BLaER1 treated with 17β-estradiol and CSF1 and Interleukin-3, amounts not matched to agents 10 nM and 100 nM (cell line): ENCODE data around the gene DDX39B.

Experiments
- H3K27ac ChIP-seq, 11 experiments: shearing (Covaris generic); formaldehyde crosslinking; 2 replicates each; pipeline ENCODE4 v1.8.1; 2022
- H3K27me3 ChIP-seq, 11 experiments: shearing (Covaris generic); formaldehyde crosslinking; 2 replicates each; pipeline ENCODE4 v1.8.1; 2022
- H3K36me3 ChIP-seq, 11 experiments: shearing (Covaris generic); formaldehyde crosslinking; 2 replicates each; pipeline ENCODE4 v1.8.1; 2022
- H3K4me1 ChIP-seq, 10 experiments: shearing (Covaris generic); formaldehyde crosslinking; 2 replicates each; pipeline ENCODE4 v1.8.1; 2022
- H3K4me2 ChIP-seq, 11 experiments: shearing (Covaris generic); formaldehyde crosslinking; 2 replicates each; pipeline ENCODE4 v1.8.1; 2022
- H3K4me3 ChIP-seq, 10 experiments: shearing (Covaris generic); formaldehyde crosslinking; 2 replicates each; pipeline ENCODE4 v1.8.1; 2022
- H3K9ac ChIP-seq, 11 experiments: shearing (Covaris generic); formaldehyde crosslinking; 2 replicates each; pipeline ENCODE4 v1.8.1; 2022
- H3K9me3 ChIP-seq, 11 experiments: shearing (Covaris generic); formaldehyde crosslinking; replicated peaks in 1 of 11; 2 replicates each; pipeline ENCODE4 v1.8.1; 2022
- H4K20me1 ChIP-seq, 11 experiments: shearing (Covaris generic); formaldehyde crosslinking; 2 replicates each; pipeline ENCODE4 v1.8.1; 2022
- Cebpa-rat ChIP-seq, 11 experiments: shearing (Covaris generic); IDR thresholded peaks; 2 replicates each; pipeline ENCODE4 v1.8.1; 2022

The DDX39B gene

DNA sequence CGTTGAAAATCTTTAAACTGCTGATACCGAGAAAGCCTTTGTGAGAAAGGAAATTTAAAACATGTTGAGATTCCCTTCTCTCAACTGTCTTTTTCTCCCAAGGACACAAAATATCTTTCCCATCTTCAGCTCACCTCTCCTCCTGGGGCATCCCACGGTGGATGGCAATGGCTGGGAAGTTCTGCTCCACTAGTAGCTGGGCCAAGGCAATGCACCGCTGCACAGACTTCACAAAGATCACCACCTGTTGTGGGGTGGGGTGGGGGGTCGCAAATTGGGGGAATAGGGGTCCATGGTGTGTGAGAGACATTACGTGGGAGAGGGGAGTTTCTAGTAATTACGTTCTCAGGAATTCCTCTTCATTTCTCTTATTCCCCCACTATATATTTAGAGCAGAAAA, 10.6 kb downstream of the DDX39B start:
- no peak overlapping the region for H3K4me3 ChIP-seq
- H3K36me3 ChIP-seq: peaks cover 66 to 73% (median 69%) of the 10 kb centered on the region in 11 experiments
- H3K27me3 ChIP-seq: no peaks in the 10 kb centered on the region
- no peak for TF ChIP-seq Cebpa-rat (IDR thresholded peaks at IDR 0.05)
- no peak overlapping the region for H3K27ac ChIP-seq
- peaks cover 0 to 27% (median 8%) of the 10 kb centered on the region in 10 experiments; a peak in 12 of 20 replicates for H3K4me1 ChIP-seq
- H3K9ac ChIP-seq: no peak overlapping the region
- peaks cover 66 to 95% (median 78%) of the 10 kb centered on the region in 11 experiments for H4K20me1 ChIP-seq
- no peak overlapping the region for H3K4me2 ChIP-seq
- H3K9me3 ChIP-seq: no peaks in the 10 kb centered on the region

DNA sequence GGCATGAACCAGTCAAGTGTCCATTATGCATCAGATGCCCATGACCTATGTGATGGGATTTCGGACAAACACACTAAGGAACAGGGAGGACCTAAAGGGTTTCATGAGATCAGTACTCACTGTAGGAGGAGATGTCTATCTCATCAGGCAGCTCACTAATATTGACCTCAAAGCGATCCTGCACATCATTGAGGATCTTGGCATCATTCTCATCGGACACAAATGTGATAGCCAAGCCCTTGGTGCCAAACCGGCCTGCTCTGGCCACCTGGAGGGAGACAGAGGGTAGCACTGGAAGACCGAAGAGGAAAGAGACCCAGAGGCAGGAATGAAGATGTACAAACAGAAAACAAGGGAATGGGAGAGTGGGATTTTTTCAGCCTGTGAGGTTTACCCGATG, 11.1 kb downstream of the DDX39B start:
- no peak for TF ChIP-seq Cebpa-rat (IDR thresholded peaks at IDR 0.05)
- H3K4me3 ChIP-seq: no peak overlapping the region
- H3K4me2 ChIP-seq: no peak overlapping the region
- peaks cover 0 to 27% (median 7%) of the 10 kb centered on the region in 10 experiments; a peak in 9 of 20 replicates for H3K4me1 ChIP-seq
- no peak overlapping the region for H3K9ac ChIP-seq
- peaks cover 61 to 90% (median 72%) of the 10 kb centered on the region in 11 experiments for H4K20me1 ChIP-seq
- no peak overlapping the region for H3K27ac ChIP-seq
- no peaks in the 10 kb centered on the region for H3K9me3 ChIP-seq
- H3K27me3 ChIP-seq: no peaks in the 10 kb centered on the region
- peaks cover 61 to 68% (median 64%) of the 10 kb centered on the region in 11 experiments for H3K36me3 ChIP-seq

DNA sequence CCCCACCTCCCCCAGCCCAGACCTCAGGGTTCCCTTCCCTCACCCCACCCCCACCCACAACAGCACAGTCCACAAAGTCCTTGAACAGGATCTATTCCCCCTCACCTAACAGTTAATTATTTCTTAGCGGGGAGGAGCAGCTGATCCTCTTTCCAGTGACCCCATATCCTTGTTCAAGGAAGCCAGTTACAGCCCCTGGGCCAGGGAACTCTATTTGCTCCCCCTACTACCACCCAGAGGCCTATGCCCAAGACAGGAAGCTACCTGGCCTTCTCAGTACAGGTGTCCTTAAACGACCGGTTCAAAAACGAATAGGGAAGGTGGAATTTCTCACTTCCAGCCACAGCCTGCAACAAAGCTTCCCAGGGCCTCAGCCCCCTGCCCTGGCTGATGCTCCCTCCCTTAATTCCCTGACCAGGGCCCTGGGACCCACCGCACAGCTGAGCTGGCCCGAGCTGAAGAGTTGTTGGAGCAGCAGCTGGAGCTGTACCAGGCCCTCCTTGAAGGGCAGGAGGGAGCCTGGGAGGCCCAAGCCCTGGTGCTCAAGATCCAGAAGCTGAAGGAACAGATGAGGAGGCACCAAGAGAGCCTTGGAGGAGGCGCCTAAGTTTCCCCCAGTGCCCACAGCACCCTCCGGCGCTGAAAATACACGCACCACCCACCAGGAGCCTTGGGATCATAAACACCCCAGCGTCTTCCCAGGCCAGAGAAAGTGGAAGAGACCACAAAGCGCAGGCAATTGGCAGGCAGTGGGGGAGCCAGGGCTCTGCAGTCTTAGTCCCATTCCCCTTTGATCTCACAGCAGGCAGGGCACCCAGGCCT, 12.3 kb downstream of the DDX39B start:
- Histone ChIP-seq H4K20me1 (peaks cover 50 to 79% (median 61%) of the 10 kb centered on the region in 11 experiments), H3K4me3 (no peak overlapping the region), H3K4me2 (no peak overlapping the region), H3K4me1 (peaks cover 0 to 17% (median 3%) of the 10 kb centered on the region in 10 experiments; a peak in 9 of 20 replicates), H3K27me3 (no peaks in the 10 kb centered on the region), H3K36me3 (peaks cover 50 to 57% (median 52%) of the 10 kb centered on the region in 11 experiments), H3K9ac (no peak overlapping the region; a peak in 1 of 22 replicates), H3K27ac (no peak overlapping the region), H3K9me3 (no peaks in the 10 kb centered on the region)
- TF ChIP-seq Cebpa-rat (IDR thresholded peaks at IDR 0.05): no peak

- Histone ChIP-seq H3K4me2 (no peak within 1 kb of the TSS), H4K20me1 (peaks cover 43 to 72% (median 55%) of the 10 kb centered on the region in 11 experiments), H3K4me3 (no peak within 1 kb of the TSS), H3K9me3 (no peaks in the 10 kb centered on the region), H3K27me3 (no peaks in the 10 kb centered on the region), H3K27ac (no peak within 1 kb of the TSS), H3K4me1 (peaks cover 0 to 11% (median 0%) of the 10 kb centered on the region in 10 experiments; a peak in 6 of 20 replicates), H3K9ac (no peak within 1 kb of the TSS; a peak in 1 of 22 replicates), H3K36me3 (peaks cover 43 to 51% (median 46%) of the 10 kb centered on the region in 11 experiments)
- no peak for TF ChIP-seq Cebpa-rat (IDR thresholded peaks at IDR 0.05)
Measured at GRCh38 chr6:31528821-31529328, 12.9 kb downstream of the DDX39B start, which contains the start of gene MCCD1. Gene MCCD1 (plus strand): TSS chr6:31528962. CDS start chr6:31529015, 53 bp downstream.

DNA sequence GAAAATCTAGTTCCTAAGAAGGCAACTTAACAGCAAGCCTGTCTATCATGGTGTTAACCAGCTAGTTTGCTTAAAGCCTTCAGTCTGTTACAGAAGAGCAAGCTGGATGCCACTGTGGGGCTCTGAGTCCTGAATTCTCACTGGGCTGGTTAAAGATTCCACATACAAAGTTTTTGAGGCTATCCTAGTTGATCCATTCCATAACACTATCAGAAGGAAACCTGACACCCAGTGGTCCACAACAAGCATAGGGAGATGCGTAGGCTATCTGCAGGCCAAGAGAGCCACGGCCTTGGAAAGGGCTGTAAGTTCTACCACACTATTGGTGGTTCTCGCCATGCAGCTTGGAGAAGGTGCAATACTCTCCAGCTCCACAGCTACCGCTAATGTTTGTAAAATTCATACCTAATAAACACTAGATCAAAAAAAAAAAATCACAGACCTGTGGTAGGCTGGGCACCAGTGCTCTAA, 13.5 kb downstream of the DDX39B start:
- Histone ChIP-seq H3K27me3 (no peaks in the 10 kb centered on the region), H3K9me3 (no peaks in the 10 kb centered on the region), H3K36me3 (peaks cover 38 to 45% (median 40%) of the 10 kb centered on the region in 11 experiments), H3K4me2 (no peak overlapping the region), H4K20me1 (peaks cover 38 to 67% (median 49%) of the 10 kb centered on the region in 11 experiments), H3K4me3 (no peak overlapping the region), H3K4me1 (peaks cover 0 to 11% (median 0%) of the 10 kb centered on the region in 10 experiments; a peak in 5 of 20 replicates), H3K9ac (no peak overlapping the region), H3K27ac (no peak overlapping the region)
- TF ChIP-seq Cebpa-rat (IDR thresholded peaks at IDR 0.05): no peak

DNA sequence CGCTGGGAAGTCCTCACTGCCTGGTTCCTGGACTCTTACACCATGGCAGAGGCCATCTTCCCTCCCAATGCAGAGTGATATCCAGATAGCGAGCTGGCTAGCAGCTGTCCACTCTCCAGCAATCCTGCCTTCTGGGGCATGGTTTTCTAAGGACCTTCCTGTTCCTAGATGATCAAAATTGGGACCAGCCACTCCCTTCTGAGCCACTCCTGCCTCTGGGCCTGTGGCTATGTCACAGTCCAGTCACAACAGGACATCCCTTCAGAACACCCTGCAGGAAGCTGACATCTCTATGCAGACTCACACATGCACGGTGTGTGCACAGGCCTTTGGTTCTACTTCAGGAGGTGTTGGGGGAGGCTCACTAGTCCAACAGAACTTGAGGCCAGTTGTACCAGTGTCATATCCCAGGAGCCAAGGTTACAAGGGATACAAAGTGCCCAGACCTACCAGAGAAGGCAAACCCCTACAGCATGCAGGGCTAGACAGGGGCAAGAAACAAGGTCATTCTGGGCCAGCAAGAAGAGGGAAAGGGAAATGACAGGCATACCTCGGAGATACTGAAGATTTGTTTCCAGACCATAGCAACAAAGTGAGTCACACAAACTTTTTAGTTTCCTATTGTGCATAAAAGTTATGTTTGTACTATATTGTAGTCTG, 15.7 kb downstream of the DDX39B start:
- peaks cover 16 to 22% (median 18%) of the 10 kb centered on the region in 11 experiments for H3K36me3 ChIP-seq
- no peaks in the 10 kb centered on the region for H3K9me3 ChIP-seq
- H3K4me3 ChIP-seq: no peak overlapping the region
- peaks cover 0 to 11% (median 0%) of the 10 kb centered on the region in 10 experiments; a peak in 4 of 20 replicates for H3K4me1 ChIP-seq
- H3K9ac ChIP-seq: peak overlapping the region in 1 of 11 experiments; percentile 19; a peak in 1 of 22 replicates
- peak overlapping the region in 1 of 11 experiments; percentile 25; a peak in 2 of 22 replicates for H3K27ac ChIP-seq
- peaks cover 17 to 44% (median 27%) of the 10 kb centered on the region in 11 experiments for H4K20me1 ChIP-seq
- no peaks in the 10 kb centered on the region for H3K27me3 ChIP-seq
- TF ChIP-seq Cebpa-rat (IDR thresholded peaks at IDR 0.05): no peak
- H3K4me2 ChIP-seq: peak overlapping the region in 1 of 11 experiments; percentile 35; a peak in 1 of 22 replicates

DNA sequence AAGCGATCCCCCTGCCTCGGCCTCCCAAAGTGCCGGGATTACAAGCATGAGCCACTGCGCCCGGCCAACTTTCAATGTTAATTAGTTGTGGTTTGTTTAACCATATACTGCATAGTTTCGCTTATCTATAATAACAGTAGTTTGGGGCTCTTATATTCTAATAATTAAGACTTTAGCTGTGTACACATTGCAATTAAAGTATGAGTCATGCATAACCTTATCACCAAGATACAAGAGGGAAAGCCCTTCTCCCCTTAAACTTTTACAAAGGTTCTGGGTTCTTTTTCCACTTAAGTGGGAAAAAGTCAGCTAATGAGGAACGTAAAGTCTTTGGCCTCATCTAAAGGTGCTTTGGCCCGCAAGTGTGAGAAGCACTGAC, 16.3 kb downstream of the DDX39B start:
- peaks cover 12 to 39% (median 22%) of the 10 kb centered on the region in 11 experiments; a peak in 21 of 22 replicates for H4K20me1 ChIP-seq
- peaks cover 11 to 17% (median 13%) of the 10 kb centered on the region in 11 experiments for H3K36me3 ChIP-seq
- H3K9ac ChIP-seq: peak overlapping the region in 1 of 11 experiments; percentile 19; a peak in 1 of 22 replicates
- H3K27me3 ChIP-seq: no peaks in the 10 kb centered on the region
- peaks cover 0 to 11% (median 0%) of the 10 kb centered on the region in 10 experiments; a peak in 4 of 20 replicates for H3K4me1 ChIP-seq
- no peaks in the 10 kb centered on the region for H3K9me3 ChIP-seq
- H3K27ac ChIP-seq: peak overlapping the region in 1 of 11 experiments; percentile 25; a peak in 1 of 22 replicates
- TF ChIP-seq Cebpa-rat (IDR thresholded peaks at IDR 0.05): no peak
- H3K4me3 ChIP-seq: no peak overlapping the region
- H3K4me2 ChIP-seq: no peak overlapping the region

- Histone ChIP-seq H3K4me1 (peaks cover 0 to 23% (median 5%) of the 10 kb centered on the region in 10 experiments; a peak in 13 of 20 replicates), H3K27me3 (no peaks in the 10 kb centered on the region), H3K9me3 (no peaks in the 10 kb centered on the region), H3K36me3 (no peaks in the 10 kb centered on the region), H3K4me2 (no peak overlapping the region), H3K4me3 (no peak overlapping the region), H3K27ac (no peak overlapping the region), H3K9ac (no peak overlapping the region), H4K20me1 (peaks cover 0 to 5% (median 0%) of the 10 kb centered on the region in 11 experiments; a peak in 3 of 22 replicates)
- no peak for TF ChIP-seq Cebpa-rat (IDR thresholded peaks at IDR 0.05)
Measured at GRCh38 chr6:31521835-31522234, 20.0 kb downstream of the DDX39B start.
